Activated T-helper 1 cell treated with Interleukin-2 at 50 U/mL for 16 hours (primary cell): ENCODE results near the gene ETFA.

Source experiments
- DNase-seq: peaks from one replicate; pipeline ENCODE4 v3.0.0-alpha.2; 2020; ENCODE audit warnings: low read depth

ETFA gene

GRCh38 chr15:76340198-76340802 is 29.0 kb upstream of the ETFA start:
- DNase-seq, result no peak

DNA sequence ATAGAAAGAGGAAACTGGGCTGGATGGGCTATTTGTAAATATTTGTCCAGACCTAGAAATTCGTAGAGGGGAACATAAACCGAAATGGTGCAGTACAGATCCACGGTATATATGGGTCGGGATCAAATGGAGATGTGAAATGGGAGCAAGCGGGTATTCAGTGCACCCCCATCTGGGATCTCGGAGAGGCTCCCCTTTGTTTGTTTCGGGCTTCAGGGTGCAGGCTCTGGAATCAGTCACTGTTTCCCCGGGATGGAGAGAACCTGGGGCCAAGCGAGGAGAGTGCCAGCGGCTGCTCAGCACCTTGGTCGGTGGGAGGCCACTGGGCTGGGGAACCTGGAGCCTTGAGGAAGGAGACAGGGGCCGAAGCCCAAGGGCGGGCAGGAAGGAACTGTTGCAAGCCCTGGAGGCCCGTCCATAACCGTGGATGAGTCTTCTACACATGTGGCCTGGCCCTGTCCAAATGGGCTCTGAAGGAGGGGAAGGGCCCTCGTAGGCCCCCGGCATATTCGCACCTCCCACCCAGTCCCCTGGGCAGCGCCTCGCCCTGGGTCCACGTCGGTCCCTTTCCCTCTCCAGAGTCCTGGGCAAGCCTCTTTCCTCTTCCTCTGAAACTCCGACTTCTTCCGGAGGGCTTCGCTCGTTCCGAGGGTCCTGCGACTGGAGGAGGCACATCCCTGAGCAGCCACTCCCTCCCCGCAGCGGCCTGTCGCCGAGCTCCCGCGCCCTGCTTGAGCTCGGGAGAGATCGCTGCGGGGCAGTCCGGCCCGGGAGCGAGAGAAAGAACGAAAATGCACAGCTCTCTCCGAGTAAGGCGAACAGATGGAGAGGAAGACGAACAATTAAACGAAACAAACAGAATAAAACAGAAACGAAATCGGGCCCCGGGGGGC is 28.3 kb upstream of the ETFA start:
- DNase-seq, result no peak

DNA sequence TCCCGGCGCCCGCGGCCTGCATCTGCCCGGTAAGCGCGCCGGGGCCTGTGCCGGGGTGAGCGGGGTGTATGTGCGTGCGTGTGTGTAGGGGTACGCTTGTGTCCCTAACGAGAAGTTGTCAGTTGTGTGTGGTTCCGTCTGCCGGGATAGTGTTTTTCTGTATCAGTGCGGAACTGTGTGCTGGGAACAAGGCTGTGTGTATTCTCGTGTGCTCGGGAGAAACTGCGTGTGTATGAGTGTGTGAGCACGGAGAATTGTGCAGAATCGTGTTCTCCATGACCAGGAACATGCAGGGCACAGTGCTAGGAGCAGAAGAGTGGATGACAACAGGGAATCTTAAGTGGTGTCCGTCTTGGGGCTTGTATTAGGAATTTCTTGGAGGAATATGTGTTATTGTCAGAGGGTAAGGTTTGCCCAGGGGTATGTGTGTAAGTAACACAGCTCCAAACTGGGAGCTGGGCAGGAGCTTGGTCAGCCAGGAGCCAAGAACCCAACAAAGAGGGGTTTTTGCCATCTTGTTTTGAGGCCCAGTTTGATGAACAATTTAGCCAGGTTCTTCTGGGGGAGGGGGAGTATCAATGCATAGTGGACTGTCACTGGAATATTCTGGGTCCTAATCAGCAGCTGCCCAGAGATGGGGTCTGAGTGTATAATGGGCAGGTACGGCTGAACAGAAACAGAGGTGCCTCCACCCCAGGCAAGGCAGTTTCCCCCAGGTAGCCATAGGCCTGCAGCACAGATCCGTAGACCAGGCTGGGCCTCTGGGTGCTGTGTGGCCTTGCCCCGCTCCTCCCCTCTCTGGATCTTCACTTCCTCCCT is 27.4 kb upstream of the ETFA start:
- DNase-seq, result no peak

DNA sequence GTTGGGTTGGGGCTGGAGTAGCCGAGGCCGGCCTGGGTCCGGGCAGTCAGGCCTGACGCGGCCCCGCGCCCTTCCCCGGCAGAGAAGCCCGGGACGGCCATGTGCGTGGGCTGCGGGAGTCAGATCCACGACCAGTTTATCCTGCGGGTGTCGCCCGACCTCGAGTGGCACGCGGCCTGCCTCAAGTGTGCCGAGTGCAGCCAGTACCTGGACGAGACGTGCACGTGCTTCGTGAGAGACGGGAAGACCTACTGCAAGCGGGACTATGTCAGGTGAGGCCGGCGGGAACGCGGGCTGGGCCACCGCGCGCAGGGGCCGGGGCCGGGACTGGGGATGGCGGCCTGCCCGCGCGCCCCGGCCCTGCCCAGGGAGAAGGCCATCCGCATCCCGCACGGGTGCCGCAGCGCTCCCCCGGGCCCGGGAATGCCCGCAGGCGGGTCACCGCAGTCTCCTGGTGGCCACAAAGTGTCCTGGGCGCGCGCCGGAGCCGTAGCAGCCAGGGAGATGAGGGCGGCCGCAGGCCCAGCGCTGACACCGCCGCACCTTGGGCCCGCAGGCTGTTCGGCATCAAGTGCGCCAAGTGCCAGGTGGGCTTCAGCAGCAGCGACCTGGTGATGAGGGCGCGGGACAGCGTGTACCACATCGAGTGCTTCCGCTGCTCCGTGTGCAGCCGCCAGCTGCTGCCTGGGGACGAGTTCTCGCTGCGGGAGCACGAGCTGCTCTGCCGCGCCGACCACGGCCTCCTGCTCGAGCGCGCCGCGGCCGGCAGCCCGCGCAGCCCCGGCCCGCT is 26.6 kb upstream of the ETFA start:
- DNase-seq, result no peak

DNA sequence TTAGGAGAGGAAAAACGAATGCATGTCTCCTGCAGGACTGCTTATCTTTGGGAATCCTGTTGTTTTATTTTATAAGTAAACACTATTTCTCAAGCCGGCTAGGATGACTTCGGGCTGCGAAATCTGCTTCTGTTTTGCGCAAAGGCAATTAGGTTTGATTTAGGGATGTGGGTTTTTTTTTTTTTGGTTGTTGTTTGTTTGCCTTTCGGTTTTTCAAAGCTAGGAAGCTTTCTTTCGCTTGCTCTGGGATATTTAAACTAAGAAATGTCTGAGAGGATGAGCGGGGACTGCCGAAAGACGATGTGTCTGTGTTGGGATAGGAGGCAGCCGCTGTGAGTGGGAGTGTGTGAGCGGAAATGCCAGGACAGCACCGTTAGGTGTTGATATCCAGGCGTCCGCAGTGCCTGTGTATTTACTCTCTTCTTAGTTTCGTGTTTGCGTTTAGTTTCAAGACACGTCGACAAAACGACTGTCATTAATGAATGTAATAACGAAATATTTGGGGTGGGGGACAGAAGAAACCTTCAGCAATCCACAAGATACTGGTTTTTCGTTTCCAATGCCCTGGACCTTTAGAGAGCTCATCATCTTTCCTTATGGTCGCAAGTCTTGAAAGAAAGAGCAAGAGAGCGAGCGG is 25.9 kb upstream of the ETFA start:
- DNase-seq, result no peak

- DNase-seq, result no peak
Observed at GRCh38 chr15:76336254-76337058, 25.2 kb upstream of the ETFA start, which contains the start of gene ISL2. Gene ISL2, plus strand, starts transcription at chr15:76336773. Its CDS starts 111 bp downstream, at chr15:76336884.

- DNase-seq, result no peak
Observed at GRCh38 chr15:76335307-76336253, 24.3 kb upstream of the ETFA start.

- no peak for DNase-seq
Observed at GRCh38 chr15:76334438-76335306, 23.4 kb upstream of the ETFA start.

- DNase-seq, result no peak
Observed at GRCh38 chr15:76333720-76334437, 22.6 kb upstream of the ETFA start.

DNA sequence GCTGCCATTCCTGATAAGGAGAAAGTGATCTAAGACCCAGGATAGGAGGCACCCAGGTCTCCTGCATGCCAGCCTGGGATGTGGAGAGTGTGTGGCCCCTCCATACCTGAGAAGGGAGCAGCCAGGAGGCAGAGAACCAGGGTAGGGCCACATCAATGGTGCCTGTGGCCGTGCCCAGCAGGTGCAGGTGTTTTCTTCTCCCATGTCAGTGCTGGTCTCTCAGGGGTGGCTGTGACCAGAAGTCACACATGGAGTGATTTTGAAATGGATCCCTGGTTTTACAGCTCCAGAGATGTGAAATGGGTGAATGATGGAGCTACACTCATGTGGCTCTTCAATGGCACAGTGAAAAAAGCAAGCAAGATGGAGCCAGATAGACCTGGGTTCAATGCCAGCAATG is 22.0 kb upstream of the ETFA start:
- no peak for DNase-seq

DNA sequence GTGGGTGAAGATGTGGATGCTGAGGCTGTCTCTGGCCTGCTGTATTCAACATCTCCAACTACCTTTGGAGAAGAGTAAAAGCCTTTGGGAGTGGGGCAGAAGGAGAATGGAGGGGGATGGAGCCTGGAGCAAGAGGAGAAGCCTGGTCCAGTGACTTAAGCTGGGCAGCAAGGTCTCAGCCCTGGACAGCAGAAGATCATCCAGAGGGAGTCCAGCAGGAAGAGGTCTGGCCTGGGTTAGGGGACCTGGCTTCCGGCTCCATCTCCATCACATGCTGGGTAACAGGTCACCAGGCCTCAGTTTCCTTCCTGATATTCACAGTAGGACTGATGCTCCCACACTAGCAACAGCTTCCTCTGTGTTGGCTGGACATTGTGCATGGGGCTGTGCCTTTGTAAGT is 21.5 kb upstream of the ETFA start:
- DNase-seq, result no peak

GRCh38 chr15:76330080-76330680 is 18.9 kb upstream of the ETFA start:
- DNase-seq, result no peak

DNA sequence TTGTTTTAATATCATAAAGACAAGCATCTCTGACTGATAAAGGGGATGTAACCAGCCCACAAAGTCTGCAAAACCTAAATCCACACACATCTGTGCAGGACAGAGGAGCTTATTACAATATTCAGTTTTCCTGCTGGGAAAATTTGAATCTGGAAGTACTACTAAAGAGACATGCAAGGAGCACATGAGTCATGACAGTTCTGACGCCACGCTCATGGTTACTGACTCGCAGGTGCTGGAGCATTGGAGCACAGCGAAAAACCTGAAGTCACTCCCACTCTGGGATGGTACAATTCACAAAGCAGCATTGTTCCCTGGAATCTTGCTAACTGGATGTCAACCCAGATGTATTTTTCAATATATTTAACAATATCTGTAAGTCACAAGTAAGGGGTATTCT is 17.7 kb upstream of the ETFA start:
- no peak for DNase-seq

- no peak for DNase-seq
Observed at GRCh38 chr15:76328106-76328696, 16.9 kb upstream of the ETFA start.

- no peak for DNase-seq
Observed at GRCh38 chr15:76327191-76328105, 16.2 kb upstream of the ETFA start.

DNA sequence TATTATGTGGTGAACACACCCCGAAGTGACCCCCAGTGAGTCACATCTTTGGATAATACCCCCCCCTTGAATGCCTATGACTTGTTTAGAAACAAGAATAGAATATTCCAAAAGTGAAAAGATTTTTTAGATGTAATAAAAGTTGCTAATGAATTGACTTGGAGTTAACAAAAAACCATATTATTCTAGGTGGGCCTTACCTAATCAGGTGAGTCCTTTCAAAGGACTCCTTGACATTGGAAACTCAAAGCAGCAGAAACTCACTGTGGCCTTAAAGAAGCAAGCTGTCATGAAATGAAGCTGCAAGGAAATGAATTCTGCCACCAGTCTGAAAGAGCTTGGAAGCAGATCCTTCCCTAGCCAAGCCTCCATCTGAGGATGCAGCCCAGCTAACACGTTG is 14.4 kb upstream of the ETFA start:
- DNase-seq, result no peak
